SU-DHL-6 (cell line): Measurements from ENCODE around the gene MITD1.

Experiments
- EZH2phosphoT487 ChIP-seq: fragments of 200-600 bp; sonication (generic), shearing (Covaris generic); conservative IDR thresholded peaks from 2 replicates; pipeline ENCODE4 v1.6.1; 2018; ENCODE audit warnings: mild to moderate bottlenecking, antibody characterized with exemption, low read length, moderate library complexity, mixed read lengths
- TF ChIP-seq, protein P1 (sequence below): fragments of 200-600 bp; sonication (generic); IDR thresholded peaks from one replicate; pipeline ENCODE4 v1.5.1; 2017; ENCODE audit warnings: antibody characterized with exemption, mild to moderate bottlenecking, low read length, moderate library complexity; ENCODE audit not compliant: insufficient read depth, poor library complexity, severe bottlenecking

DNA sequence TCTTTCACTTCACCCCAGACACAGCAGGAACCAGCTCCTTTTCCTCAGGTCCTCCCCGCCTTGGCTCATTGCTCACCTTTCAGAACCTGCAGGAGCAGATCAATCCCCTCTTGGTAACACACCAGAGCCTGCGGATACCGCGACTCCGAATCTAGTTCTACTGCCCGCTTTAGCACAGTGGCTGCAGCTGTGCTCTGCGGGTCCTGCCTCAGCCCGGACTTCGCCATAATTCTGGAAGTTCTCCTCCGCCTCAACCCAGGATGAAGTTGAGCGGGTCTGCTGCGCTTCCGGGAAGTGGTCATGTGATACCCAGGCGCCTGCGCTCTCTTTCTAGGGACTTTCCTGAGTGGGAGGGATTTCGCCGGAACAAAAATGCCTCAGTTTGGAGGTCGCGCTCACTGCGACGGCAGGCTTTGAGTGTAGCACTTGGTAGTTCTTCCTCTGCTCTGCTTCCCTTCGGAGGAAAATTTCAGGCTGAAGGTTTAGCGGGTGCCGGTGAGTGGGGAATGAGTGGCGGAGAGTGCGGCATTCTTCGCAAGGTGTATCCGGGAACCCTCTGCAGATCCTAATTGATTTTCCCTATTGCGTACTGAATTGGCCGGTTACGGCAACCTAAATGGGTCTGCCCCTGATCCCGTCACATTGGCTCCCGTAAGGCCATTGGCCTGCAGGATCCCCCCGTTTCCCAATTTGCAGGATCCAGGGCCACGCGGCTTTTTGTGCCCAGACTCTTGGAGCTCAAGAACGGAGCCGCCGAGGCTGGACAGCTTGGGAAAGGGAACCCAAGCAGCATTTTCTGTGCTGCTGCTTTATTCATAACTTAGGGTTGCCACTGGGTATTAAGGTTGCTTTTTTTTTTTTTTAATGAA is at the start of gene MITD1, which contains the start of gene MRPL30:
- TF ChIP-seq, protein P1, sequence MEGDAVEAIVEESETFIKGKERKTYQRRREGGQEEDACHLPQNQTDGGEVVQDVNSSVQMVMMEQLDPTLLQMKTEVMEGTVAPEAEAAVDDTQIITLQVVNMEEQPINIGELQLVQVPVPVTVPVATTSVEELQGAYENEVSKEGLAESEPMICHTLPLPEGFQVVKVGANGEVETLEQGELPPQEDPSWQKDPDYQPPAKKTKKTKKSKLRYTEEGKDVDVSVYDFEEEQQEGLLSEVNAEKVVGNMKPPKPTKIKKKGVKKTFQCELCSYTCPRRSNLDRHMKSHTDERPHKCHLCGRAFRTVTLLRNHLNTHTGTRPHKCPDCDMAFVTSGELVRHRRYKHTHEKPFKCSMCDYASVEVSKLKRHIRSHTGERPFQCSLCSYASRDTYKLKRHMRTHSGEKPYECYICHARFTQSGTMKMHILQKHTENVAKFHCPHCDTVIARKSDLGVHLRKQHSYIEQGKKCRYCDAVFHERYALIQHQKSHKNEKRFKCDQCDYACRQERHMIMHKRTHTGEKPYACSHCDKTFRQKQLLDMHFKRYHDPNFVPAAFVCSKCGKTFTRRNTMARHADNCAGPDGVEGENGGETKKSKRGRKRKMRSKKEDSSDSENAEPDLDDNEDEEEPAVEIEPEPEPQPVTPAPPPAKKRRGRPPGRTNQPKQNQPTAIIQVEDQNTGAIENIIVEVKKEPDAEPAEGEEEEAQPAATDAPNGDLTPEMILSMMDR: no peak
- TF ChIP-seq EZH2phosphoT487: no peak
